H1 (cell line): ENCODE measurements around the gene SAFB2.

Experiments
- CBX8 ChIP-seq: fragments of 300-800, 300-1000 bp; sonication (generic); IDR thresholded peaks from 2 replicates; pipeline ENCODE4 v1.7.1; 2016; ENCODE audit warnings: low read depth, low read length, borderline replicate concordance
- EZH2 ChIP-seq: fragments of 200-600 bp; sonication (generic); IDR thresholded peaks from 2 replicates; pipeline ENCODE4 v1.7.1; 2012; ENCODE audit warnings: low read depth, mild to moderate bottlenecking, moderate library complexity, low read length, inconsistent platforms; ENCODE audit not compliant: severe bottlenecking
- FOSL1 ChIP-seq: IDR thresholded peaks from 2 replicates; pipeline ENCODE4 v1.6.1; 2011; ENCODE audit warnings: mild to moderate bottlenecking, low read depth, low read length, moderate library complexity; ENCODE audit not compliant: insufficient read depth
- JUND ChIP-seq: IDR thresholded peaks from 2 replicates; pipeline ENCODE4 v1.6.1; 2011; ENCODE audit warnings: mild to moderate bottlenecking, improper control_type of control experiment, low read length
- KDM5A ChIP-seq: fragments of 200-600 bp; IDR thresholded peaks from 2 replicates; pipeline ENCODE4 v1.7.1; 2012; ENCODE audit warnings: mild to moderate bottlenecking, low read length, inconsistent platforms, mixed read lengths
- POLR2A ChIP-seq, 2 experiments: IDR thresholded peaks; 1 replicate in 1 of 2; 2 replicates in 1 of 2; pipeline ENCODE4 v1.6.1; 2011; ENCODE audit warnings: low read depth in 2 of 2, low read length in 2 of 2, mild to moderate bottlenecking in 2 of 2; ENCODE audit errors: control extremely low read depth in 1 of 2
- POLR2AphosphoS5 ChIP-seq: IDR thresholded peaks from 2 replicates; pipeline ENCODE4 v1.6.1; 2011; ENCODE audit warnings: low read depth, low read length
- RFX5 ChIP-seq: IDR thresholded peaks from 2 replicates; pipeline ENCODE4 v1.6.1; 2011; ENCODE audit warnings: low read depth, low read length, improper control_type of control experiment, borderline replicate concordance
- SP2 ChIP-seq: IDR thresholded peaks from 2 replicates; pipeline ENCODE4 v1.6.1; 2012; ENCODE audit warnings: mild to moderate bottlenecking, low read length, inconsistent platforms
- TF ChIP-seq, protein P1 (sequence below): IDR thresholded peaks from 2 replicates; pipeline ENCODE4 v1.6.1; 2012; ENCODE audit warnings: inconsistent platforms
- TF ChIP-seq, protein P2 (sequence below), 3 experiments: IDR thresholded peaks; 1 replicate in 2 of 3; 2 replicates in 1 of 3; pipeline versions ENCODE4 v1.5.1 to v1.6.1; 2011; ENCODE audit warnings: low read length in 3 of 3, mild to moderate bottlenecking in 3 of 3, inconsistent platforms in 2 of 3, low read depth in 1 of 3, moderate library complexity in 1 of 3; ENCODE audit not compliant: insufficient read depth in 1 of 3; ENCODE audit errors: control extremely low read depth in 1 of 3
- TF ChIP-seq, protein P3 (sequence below): IDR thresholded peaks from 2 replicates; pipeline ENCODE4 v1.6.1; 2011; ENCODE audit warnings: low read depth, mild to moderate bottlenecking, low read length; ENCODE audit not compliant: insufficient read depth

DNA sequence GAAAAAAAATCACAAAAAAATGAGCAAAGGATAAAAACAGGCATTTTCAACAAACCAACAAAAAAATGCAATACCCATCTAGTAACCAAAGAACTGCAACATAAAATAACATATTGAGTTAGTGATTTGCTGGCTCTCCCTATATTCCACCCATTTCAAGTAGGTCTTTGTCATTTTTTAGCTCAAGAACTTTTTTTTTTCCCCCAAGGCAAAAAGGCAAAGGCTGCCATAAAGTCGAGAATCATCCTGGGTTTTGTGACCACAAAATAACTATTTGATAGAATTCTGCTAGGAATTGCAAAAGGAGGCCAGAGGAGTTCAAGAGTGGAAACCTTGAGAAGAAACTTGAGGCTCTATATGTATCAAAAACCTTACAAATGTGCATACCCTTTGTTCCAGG lies 5.5 kb downstream of the SAFB2 start:
- TF ChIP-seq, protein P1, sequence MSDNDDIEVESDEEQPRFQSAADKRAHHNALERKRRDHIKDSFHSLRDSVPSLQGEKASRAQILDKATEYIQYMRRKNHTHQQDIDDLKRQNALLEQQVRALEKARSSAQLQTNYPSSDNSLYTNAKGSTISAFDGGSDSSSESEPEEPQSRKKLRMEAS = no peak
- TF ChIP-seq, protein P2, sequence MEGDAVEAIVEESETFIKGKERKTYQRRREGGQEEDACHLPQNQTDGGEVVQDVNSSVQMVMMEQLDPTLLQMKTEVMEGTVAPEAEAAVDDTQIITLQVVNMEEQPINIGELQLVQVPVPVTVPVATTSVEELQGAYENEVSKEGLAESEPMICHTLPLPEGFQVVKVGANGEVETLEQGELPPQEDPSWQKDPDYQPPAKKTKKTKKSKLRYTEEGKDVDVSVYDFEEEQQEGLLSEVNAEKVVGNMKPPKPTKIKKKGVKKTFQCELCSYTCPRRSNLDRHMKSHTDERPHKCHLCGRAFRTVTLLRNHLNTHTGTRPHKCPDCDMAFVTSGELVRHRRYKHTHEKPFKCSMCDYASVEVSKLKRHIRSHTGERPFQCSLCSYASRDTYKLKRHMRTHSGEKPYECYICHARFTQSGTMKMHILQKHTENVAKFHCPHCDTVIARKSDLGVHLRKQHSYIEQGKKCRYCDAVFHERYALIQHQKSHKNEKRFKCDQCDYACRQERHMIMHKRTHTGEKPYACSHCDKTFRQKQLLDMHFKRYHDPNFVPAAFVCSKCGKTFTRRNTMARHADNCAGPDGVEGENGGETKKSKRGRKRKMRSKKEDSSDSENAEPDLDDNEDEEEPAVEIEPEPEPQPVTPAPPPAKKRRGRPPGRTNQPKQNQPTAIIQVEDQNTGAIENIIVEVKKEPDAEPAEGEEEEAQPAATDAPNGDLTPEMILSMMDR (IDR thresholded peaks at IDR 0.05; ENCODE audit: control extremely low read depth in 1 of 3, insufficient read depth in 1 of 3, low read depth in 1 of 3, low read length in 3 of 3) = no peak
- TF ChIP-seq JUND (no peak), RFX5 (no peak), POLR2A (IDR thresholded peaks at IDR 0.05; ENCODE audit: control extremely low read depth in 1 of 2, low read depth in 2 of 2, low read length in 2 of 2) (no peak), EZH2 (no peak), FOSL1 (no peak), POLR2AphosphoS5 (no peak), KDM5A (no peak), SP2 (no peak), CBX8 (no peak)
- TF ChIP-seq, protein P3, sequence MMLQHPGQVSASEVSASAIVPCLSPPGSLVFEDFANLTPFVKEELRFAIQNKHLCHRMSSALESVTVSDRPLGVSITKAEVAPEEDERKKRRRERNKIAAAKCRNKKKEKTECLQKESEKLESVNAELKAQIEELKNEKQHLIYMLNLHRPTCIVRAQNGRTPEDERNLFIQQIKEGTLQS = no peak
